B cell (primary cell): ENCODE data around the gene MAGEB4.

Experiments
- EZH2 ChIP-seq: IDR thresholded peaks from 2 replicates; pipeline ENCODE4 v1.6.1; 2012; ENCODE audit warnings: borderline replicate concordance, low read depth, mild to moderate bottlenecking, moderate library complexity, low read length; ENCODE audit not compliant: insufficient read depth, poor library complexity, severe bottlenecking
- TF ChIP-seq, protein P1 (sequence below): fragments of 200-600 bp; IDR thresholded peaks from one replicate; pipeline ENCODE4 v1.8.0; 2022; ENCODE audit warnings: antibody characterized with exemption, mild to moderate bottlenecking

DNA sequence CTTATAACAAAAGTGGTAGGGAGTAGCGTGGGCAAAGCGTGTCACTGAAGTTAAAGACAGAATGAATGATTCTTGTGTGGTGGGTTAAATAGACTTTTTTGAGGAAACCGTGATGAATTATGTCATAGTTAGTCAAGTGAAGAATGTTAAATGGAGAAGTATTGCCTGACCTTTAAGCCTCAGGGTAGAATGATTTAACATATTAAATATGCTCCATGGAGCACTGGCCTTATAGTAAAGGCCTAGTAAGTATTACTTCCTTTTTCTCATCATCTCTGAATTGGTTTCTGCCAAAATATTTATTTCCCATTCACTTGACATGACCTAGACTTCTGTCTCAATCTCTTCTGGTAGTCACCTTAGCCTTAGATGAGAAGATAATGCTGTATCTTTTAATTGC, 28.8 kb downstream of the MAGEB4 start:
- TF ChIP-seq, protein P1, sequence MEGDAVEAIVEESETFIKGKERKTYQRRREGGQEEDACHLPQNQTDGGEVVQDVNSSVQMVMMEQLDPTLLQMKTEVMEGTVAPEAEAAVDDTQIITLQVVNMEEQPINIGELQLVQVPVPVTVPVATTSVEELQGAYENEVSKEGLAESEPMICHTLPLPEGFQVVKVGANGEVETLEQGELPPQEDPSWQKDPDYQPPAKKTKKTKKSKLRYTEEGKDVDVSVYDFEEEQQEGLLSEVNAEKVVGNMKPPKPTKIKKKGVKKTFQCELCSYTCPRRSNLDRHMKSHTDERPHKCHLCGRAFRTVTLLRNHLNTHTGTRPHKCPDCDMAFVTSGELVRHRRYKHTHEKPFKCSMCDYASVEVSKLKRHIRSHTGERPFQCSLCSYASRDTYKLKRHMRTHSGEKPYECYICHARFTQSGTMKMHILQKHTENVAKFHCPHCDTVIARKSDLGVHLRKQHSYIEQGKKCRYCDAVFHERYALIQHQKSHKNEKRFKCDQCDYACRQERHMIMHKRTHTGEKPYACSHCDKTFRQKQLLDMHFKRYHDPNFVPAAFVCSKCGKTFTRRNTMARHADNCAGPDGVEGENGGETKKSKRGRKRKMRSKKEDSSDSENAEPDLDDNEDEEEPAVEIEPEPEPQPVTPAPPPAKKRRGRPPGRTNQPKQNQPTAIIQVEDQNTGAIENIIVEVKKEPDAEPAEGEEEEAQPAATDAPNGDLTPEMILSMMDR = no peak
- TF ChIP-seq EZH2 = no peak
